Occipital lobe (tissue), 2 donors: Measurements from ENCODE around the gene C7orf33. TPM values are rescaled to one million over a fixed set of nuclear protein-coding genes. Genes with fewer than 3 reads are reported as not detected.

Source experiments
- DNase-seq: peaks from one replicate; lab custom pipeline; 2025; lab: John Stamatoyannopoulos, UW
- total RNA-seq: library from RNA; depleted of rRNA; stranded (reverse); fragments of >200 nt; gene quantifications from one replicate; pipeline ENCODE4 v1.2.3, GENCODE V29; 2014

The C7orf33 gene
- total RNA-seq, 1 donor from 2014 or later, result not detected

GRCh38 chr7:148626828-148627227 lies 36.3 kb downstream of the C7orf33 start:
- DNase-seq, result no peak

GRCh38 chr7:148628011-148628410 lies 37.4 kb downstream of the C7orf33 start:
- DNase-seq, result no peak

GRCh38 chr7:148630078-148630477 lies 39.5 kb downstream of the C7orf33 start:
- no peak for DNase-seq

GRCh38 chr7:148633761-148634160 lies 43.2 kb downstream of the C7orf33 start:
- DNase-seq, result no peak

GRCh38 chr7:148637094-148637493 lies 46.5 kb downstream of the C7orf33 start:
- no peak for DNase-seq

GRCh38 chr7:148645898-148646297 lies 55.3 kb downstream of the C7orf33 start:
- no peak for DNase-seq

- DNase-seq, result no peak
Measured at GRCh38 chr7:148650232-148650858, 59.8 kb downstream of the C7orf33 start.

- DNase-seq, result no peak
Measured at GRCh38 chr7:148652773-148653172, 62.2 kb downstream of the C7orf33 start.

GRCh38 chr7:148657929-148658328 lies 67.4 kb downstream of the C7orf33 start:
- DNase-seq, result no peak

- no peak for DNase-seq
Measured at GRCh38 chr7:148661471-148661870, 70.9 kb downstream of the C7orf33 start.

GRCh38 chr7:148662646-148663045 lies 72.1 kb downstream of the C7orf33 start:
- no peak for DNase-seq

GRCh38 chr7:148664324-148664723 lies 73.8 kb downstream of the C7orf33 start:
- DNase-seq, result no peak

- DNase-seq, result no peak
Measured at GRCh38 chr7:148665221-148665620, 74.7 kb downstream of the C7orf33 start.

Other genes starting within 250 kb of the C7orf33 start
- gene CUL1, start 108.1 kb downstream of the C7orf33 start, total RNA-seq, result 60.2 TPM